GM19463 (cell line): Measurements from ENCODE around the gene KRTAP4-7.
"Not testable (repeated sequence)": the region's sequence is repeated elsewhere in the genome, so short reads cannot be mapped to it uniquely, and the experiment has no call there.

Source experiments
- ATAC-seq: cut with Tn5 transposase; IDR thresholded peaks from one replicate; pipeline ENCODE4 v1.9.1; 2021; ENCODE audit warnings: mild to moderate bottlenecking, moderate library complexity; ENCODE audit not compliant: unreplicated experiment

Gene KRTAP4-7

GRCh38 chr17:41084100-41084856 is at the start of gene KRTAP4-7:
Gene KRTAP4-7, plus strand, starts transcription at chr17:41084150. Its CDS starts 57 bp downstream, at chr17:41084207.
- ATAC-seq: not testable (repeated sequence)

DNA sequence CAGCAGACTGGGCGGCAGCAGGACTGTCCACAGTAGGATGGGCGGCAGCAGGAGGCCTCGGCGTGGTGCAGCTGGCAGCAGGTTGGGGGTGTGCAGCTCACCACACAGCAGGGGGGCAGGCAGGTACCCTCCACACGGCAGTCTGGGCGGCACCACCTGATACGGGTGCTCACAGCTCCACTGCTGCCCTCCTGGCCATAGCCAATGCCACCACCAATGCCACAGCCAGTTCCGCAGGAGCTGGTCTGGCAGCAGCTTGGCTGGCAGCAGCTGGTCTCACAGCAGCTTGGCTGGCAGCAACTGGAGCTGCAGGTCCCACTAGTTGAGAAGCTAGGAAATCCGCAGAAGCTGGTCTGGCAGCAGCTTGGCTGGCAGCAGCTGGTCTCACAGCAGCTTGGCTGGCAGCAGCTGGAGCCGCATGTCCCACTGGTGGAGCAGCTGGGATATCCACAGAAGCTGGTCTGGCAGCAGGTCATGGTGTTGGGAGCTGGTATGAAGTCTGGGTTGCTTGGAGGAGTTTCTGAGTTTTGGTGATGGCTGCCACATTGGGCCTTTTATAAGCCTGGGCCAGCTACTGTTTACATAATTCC is 49.5 kb upstream of the KRTAP4-7 start, which contains the start of gene KRTAP1-3:
KRTAP1-3 (minus strand) TSS at position 529 of the 590 bp plus-strand sequence; CDS start at position 476, 53 bp downstream.
- ATAC-seq: not testable (repeated sequence)

DNA sequence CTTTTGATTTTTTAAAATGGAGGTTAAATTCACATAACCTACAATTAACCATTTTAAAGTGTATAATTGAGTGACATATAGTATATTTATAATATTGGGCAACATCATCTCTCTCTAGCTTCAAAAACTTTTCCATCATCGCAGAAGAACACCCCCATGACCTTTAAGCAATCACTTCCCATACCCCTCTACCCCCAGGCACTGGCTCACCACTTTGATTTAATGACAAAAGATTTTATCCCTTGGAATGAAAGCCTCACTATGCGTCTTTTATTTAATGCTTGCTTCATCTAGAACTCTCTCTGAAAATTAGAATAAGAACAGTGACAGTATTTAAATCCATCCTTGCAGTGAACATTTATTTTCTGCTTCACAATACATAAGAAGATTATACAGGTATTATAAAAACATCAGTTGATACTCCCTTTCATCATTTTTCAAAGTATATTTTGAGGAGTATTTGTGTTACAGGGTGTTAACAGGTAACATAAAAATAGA is 46.0 kb upstream of the KRTAP4-7 start:
- no peak for ATAC-seq

DNA sequence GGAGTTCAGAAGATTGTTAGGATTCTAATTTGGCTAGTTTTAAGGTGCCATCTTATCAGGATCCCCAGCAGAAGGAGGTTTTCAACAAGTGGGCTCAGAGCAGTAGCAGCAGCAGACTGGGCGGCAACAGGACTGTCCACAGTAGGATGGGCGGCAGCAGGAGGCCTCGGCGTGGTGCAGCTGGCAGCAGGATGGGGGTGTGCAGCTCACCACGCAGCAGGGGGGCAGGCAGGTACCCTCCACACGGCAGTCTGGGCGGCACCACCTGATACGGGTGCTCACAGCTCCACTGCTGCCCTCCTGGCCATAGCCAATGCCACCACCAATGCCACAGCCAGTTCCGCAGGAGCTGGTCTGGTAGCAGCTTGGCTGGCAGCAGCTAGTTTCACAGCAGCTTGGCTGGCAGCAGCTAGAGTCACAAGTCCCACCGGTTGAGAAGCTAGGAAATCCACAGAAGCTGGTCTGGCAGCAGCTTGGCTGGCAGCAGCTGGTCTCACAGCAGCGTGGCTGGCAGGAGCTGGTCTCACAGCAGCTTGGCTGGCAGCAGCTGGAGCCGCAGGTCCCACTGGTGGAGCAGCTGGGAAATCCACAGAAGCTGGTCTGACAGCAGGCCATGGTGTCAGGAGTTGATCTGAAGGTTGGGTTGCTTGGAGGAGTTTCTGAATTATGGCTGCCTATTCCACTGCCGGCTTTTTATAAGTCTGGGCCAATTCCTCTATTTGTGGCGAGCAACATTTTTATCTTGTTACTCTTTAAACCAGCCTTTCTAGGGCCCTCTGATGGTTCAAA is 43.0 kb upstream of the KRTAP4-7 start, which contains the start of gene KRTAP1-1:
KRTAP1-1 (minus strand) TSS at position 668 of the 789 bp plus-strand sequence; CDS start at position 615, 53 bp downstream.
- not testable (repeated sequence) for ATAC-seq

- no peak for ATAC-seq
Measured at GRCh38 chr17:41042953-41043352, 41.0 kb upstream of the KRTAP4-7 start.

DNA sequence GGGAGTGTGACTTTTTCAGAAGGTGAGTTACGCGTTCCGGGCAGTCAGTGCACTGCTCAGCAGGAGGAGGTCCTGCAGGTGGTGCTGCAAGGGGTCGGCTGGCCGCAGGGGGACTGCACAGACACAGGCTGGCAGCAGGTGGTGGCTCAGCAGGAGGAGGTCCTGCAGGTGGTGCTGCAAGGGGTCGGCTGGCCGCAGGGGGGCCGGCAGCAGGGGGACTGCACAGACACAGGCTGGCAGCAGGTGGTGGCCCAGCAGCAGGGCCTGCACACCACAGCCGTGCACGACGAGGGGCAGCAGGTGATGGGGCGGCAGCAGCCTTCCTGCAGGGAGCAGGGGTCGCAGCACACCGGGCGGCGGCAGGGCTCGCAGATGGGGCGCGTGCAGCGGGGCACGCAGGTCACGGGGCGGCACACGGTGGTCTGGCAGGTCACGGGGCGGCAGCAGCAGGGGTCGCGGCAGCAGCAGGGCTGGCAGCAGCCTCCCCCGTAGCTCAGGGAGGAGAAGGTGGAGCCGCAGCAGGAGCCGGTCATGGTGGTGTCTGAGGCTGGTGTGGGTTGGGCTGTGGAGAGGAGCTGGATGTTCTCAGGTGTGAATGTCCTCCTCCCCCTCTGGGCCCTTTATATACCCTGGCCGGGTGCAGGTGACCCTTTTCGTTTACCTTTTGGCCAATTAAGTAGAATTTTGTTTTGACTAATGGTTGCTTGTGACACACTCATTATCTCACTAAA is 37.0 kb upstream of the KRTAP4-7 start, which contains the start of gene KRTAP2-1:
KRTAP2-1 (minus strand) TSS at position 582 of the 731 bp plus-strand sequence; CDS start at position 533, 49 bp downstream.
- not testable (repeated sequence) for ATAC-seq

GRCh38 chr17:41048441-41048840 is 35.5 kb upstream of the KRTAP4-7 start:
- no peak for ATAC-seq

DNA sequence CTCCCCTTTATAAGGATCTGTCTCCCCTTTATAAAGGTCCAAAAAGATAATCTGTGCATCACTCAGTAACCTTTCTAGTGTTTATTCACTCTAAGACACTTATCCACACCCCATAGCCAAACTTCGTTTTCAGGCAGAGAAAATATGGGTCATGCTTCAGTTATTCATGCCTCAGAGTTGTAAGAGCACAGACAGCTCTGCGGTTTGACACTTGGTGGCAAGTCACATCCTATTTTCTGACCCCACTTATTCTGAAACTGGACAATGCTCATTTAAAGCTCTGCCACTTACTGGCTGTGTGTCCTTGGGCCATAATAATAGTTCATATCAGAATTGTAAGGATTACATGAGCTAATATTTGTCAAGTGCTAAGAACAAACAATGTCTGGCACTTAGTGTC is 34.8 kb upstream of the KRTAP4-7 start:
- no peak for ATAC-seq

DNA sequence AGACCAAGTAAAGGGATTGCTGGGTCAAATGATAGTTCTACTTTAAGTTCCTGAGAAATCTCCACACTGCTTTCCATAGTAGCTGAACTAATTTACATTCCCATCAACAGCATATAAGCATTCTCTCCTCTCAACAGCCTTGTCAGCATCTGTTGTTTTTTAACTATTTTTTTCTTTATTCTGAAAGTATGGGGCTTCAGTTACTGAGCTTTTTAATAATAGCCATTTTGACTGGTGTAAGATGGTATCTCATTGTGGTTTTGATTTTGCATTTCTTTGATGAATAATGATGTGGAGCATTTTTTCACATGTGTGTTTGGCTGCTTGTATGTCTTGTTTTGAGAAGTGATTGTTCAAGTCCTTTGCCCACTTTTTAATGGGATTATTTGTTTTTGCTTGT is 31.4 kb upstream of the KRTAP4-7 start:
- ATAC-seq: no peak

DNA sequence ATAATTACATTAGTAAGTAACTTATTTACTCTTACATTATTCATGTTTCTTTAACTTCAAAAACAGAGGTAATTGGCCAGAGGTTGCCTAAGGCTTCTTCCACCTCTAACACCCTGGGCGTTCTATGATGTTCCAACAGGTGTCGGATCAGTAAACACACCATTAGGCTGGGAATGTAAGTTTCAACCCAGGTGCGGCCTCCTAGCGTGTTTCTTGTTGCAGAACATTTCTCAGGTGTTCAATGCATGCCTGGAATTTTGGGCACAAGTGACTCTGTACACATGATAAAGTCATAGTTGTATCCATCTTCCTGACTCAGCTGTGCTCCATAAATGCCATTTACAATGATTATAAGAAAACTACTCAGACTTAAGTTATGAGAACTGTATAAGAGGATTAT is 29.9 kb upstream of the KRTAP4-7 start:
- ATAC-seq: no peak

- ATAC-seq: not testable (repeated sequence)
Measured at GRCh38 chr17:41054556-41054955, 29.4 kb upstream of the KRTAP4-7 start.

GRCh38 chr17:41055130-41055529 is 28.8 kb upstream of the KRTAP4-7 start, which contains the start of gene KRTAP2-2:
Gene KRTAP2-2, minus strand, starts transcription at chr17:41055230. Its CDS starts 19 bp downstream, at chr17:41055211.
- ATAC-seq: not testable (repeated sequence)

DNA sequence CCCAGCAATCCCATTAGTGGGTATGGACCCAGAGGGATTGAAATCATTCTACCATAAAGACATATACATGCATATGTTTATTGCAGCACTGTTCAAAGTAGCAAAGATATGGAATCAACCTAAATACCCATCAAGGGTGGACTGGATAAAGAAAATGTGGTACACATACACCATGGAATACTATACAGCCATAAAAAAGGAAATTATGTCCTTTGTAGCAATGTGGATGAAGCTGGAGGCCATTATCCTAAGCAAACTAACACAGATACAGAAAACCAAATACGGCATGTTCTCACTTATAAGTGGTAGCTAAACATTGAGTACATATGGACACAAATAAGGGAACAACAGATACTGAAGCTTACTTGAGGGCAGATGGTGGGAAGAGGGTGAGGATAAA is 26.4 kb upstream of the KRTAP4-7 start:
- ATAC-seq: no peak

DNA sequence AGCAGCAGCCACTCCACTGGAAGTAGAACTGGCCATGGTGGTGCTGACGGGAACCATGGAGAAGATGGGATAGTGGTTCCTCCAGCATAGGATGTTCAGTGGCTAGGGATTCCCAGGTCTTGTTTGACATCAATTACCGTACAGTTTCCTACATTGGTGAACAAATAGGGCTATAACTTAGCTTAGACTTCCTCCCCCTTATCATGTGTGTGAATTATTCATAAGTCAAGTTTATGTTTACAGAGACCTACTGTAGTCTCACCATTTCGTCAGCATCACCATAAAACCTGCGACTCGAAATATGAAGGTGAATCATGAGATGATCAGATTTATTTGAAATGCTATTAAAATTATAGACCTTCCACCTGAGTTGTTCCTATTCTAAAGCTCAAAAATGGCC is 25.2 kb upstream of the KRTAP4-7 start:
- ATAC-seq: no peak

DNA sequence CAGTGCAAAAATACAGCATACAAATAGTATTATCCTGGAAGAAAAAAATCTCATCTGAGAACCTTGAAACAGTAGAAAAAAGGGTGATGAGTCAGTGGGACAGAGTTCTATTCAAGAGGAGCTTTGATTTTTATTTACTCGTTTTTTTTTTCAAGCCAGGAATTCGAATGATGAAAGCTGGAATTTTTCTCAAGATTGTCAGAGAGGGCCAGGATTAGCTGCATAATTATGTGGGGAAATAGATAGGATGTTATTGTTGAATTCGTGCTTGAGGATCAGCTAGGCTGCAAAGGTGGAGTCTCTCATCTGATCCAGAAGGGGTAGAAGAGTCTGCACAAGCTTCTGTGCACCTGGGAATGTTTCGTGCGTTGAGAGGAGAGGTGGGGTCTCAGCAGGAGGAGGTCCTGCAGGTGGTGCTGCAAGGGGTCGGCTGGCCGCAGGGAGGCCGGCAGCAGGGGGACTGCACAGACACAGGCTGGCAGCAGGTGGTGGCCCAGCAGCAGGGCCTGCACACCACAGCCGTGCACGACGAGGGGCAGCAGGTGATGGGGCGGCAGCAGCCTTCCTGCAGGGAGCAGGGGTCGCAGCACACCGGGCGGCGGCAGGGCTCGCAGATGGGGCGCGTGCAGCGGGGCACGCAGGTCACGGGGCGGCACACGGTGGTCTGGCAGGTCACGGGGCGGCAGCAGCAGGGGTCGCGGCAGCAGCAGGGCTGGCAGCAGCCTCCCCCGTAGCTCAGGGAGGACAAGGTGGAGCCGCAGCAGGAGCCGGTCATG is 24.5 kb upstream of the KRTAP4-7 start:
- not testable (repeated sequence) for ATAC-seq

GRCh38 chr17:41060052-41060604 is 23.8 kb upstream of the KRTAP4-7 start, which contains the start of gene KRTAP2-3:
Gene KRTAP2-3, minus strand, starts transcription at chr17:41060114. Its CDS starts 64 bp downstream, at chr17:41060050.
- no peak for ATAC-seq

- no peak for ATAC-seq
Measured at GRCh38 chr17:41061964-41062363, 22.0 kb upstream of the KRTAP4-7 start.

GRCh38 chr17:41063449-41063848 is 20.5 kb upstream of the KRTAP4-7 start:
- no peak for ATAC-seq

DNA sequence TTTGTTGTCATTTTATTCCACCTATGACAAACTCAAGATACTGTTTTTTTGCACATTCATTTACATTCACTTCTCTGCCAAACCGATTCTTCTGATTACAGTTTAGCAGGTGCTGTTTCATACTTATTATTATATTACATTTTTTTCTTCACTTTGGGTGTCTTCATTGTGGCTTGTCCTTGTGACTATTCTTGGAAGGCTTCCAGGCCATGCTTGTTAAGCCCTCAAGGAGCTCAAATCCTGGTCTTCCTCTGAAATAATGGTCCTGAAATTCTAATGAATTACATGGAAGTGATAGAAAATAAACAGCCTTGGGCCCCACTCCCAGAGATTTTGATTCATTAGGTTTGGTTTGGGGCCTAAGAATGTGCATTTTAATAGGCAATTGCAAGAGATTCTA is 19.6 kb upstream of the KRTAP4-7 start:
- ATAC-seq: no peak
